ENCODE data around the gene LYRM2.

LYRM2 gene

GRCh38 chr6:89553431-89553830, 85.1 kb downstream of the LYRM2 start:
- no peak for DNase-seq

- DNase-seq: no peak
Observed at GRCh38 chr6:89547281-89547680, 91.3 kb downstream of the LYRM2 start.

GRCh38 chr6:89542866-89543265, 95.7 kb downstream of the LYRM2 start:
- no peak for DNase-seq

GRCh38 chr6:89542081-89542857, 96.3 kb downstream of the LYRM2 start:
- no peak for DNase-seq

DNA sequence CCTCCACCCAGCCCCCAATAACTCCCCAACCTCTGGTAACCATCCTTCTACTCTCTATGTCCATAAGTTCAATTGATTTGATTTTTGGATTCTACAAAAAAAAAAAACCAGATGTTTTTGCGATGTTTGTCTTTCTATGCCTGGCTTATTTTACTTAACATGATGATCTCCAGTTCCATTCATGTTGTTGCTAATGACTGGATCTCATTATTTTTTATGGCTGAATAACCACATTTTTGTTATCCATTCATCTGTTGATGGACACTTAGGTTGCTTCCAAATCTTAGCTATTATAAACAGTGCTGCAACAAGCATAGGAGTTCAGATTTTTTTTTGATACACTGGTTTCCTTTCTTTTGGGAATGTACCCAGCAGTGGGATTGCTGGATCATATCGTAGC, 98.8 kb downstream of the LYRM2 start:
- no peak for DNase-seq

DNA sequence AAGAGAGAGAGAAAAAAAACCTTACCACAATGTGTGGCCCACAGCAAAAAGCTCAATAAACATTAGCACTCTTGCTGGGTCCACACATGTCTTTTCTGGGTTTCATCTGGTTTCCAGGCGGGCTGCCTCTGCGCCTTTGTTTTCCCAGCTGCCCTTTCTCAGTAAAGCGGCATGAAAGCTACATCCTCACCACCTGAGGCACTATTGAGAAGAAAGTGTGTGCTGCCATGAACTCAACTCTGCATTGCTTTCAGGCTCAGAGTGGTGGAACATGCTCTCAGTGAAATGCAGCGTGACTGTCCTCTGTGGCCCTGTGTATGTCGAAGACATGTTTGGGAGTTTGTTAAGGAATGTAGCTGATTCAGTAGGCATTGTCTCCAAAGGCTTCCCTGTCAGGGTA, 102.3 kb downstream of the LYRM2 start:
- no peak for DNase-seq

DNA sequence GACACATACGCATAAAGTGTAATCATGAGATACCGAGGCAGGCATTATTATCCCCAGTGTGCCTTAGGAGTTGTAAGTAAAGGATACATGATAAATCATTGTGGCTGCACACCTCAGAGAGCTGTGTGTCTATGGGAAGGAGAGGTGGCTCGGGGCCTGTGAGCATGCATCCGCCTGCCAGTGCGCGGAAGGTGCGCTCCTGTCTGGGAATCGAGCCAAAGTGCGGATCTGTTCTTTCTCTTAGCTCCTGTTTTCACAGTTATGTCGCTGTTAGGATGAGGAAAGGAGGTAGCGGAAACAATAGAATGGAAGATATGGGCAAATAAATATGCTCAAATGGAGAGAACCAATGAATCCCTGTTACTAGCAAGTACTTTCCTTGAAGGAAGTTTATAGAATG, 107.6 kb downstream of the LYRM2 start:
- DNase-seq: no peak

- DNase-seq: no peak
Observed at GRCh38 chr6:89528866-89529265, 109.7 kb downstream of the LYRM2 start.

DNA sequence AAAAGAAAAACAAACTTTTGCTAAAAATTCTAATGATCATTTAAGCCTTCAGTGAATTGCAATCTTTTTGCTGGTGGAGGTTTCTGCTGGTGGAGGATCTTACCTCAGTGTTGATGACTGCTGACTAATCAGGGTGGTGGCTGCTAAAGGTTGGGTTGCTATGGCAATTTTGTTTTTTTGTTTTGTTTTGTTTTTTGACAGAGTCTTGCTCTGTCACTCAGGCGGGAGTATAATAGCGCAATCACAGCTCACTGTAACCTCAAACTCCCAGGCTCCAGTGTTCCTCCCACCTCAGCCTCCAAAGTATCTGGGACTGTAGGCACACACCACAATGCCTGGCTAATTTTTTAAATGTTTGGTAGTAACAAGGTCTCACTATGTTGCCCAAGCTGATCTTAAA, 110.9 kb downstream of the LYRM2 start:
- DNase-seq: no peak

DNA sequence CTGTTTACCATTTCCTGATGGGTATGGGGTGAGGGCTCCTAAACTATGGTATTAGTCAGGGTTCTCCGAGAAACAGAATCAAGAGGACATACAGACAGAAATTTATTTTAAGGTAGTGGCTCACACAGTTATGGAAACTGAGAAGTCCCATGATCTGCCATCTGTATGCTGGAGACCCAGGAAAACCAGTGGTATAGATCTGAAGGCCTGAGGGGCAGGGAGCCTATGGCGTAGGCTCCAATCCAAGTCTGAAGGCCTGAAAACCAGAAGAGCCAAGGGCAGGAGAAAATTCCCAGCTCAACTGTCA, 112.0 kb downstream of the LYRM2 start:
- no peak for DNase-seq

DNA sequence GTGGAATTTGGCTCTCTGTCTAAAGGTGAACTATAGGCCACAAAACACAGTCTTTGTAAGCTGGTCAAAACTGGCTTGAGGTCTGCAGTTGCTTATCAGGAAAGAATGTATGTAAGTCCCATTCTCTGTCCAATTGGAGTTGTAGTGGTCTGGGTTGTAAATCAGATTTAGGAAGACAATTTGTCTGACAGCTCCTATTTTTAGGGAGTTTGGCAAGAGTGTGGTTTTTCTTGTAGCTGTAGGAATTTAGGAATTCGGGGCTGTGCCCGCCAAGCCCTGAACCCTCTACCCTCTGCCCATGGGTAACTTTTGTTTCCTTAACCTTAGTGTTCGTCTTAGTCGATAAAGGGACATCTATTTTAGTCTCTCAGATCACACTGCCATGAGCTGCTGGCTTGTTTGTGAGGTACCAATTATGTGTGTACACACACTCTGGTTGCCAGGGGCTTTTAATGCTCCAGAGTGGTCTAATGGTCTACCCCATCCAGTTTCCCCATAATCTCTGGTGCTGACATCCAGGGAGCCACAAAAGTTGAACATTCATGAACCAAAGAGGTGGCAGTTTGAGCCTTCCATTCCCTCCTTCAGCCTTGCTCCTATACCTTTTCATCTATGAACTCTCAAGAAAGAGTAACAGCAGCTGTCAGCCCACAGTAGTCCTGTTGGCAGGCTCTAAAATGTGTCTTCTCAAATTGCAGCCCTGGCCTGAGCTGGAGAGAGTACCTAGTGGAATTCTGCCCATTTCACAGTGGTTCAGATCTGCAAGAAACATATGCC, 112.6 kb downstream of the LYRM2 start:
- no peak for DNase-seq

- DNase-seq: no peak
Observed at GRCh38 chr6:89522778-89523177, 115.8 kb downstream of the LYRM2 start.

DNA sequence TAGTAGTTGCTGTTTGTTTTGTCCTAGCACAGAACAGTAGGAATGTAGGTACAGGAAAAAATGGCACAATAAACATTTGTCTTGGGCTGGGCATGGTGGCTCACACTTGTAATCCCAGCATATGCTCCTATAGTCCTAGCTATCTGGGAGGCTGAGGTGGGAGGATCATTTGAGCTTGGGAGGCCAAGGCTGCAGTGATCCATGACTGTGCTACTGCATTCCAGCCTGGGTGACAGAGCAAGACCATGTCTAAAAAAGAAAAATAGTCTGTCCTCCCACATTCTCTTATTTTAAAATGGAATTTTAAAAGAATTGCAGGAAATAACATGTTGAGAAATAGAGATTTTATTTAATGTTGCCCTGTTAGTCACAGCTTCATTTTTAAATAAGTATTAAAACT, 117.8 kb downstream of the LYRM2 start:
- no peak for DNase-seq

DNA sequence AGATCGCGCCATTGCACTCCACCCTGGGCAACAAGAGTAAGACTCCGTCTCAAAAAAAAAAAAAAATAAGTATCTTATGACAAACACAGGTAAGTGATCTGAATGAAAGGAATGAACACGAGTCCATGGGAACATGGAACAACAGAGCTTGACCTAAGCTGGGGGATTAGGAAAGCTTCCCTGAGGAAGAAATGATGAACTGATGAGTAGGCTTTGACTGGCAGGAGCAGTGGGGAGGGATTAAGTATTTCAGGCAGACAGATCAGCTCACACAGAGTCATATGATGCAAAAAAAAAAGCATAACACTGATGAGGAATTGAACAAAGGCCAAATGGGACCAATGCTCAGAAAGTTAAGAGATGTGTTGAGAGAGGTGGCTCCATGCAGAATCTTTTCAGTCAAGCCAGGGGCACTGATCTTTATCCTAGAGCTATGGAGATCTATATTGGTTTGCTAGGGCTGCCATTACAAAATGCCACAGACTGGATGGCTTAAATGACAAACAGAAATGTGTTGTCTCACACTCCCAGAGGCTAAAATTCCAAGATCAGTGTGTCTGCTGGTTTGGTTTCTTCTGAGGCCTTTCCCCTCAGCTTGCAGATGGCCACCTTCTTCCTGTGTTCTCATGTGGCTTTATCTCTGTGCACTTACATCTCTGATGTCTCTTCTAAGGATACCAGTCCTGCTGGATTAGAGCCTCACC, 120.0 kb downstream of the LYRM2 start:
- DNase-seq: no peak
